Breast epithelium (tissue), 4 donors: ENCODE results near the gene WAC. TPM values are rescaled to one million over a fixed set of nuclear protein-coding genes. Genes with fewer than 3 reads are reported as not detected.
"Not testable (repeated sequence)": the region's sequence is repeated elsewhere in the genome, so short reads cannot be mapped to it uniquely, and the experiment has no call there.

Source experiments
- DNase-seq, 2 donors: peaks; one replicate each; pipeline ENCODE4 v3.0.0-alpha.2; 2019; ENCODE audit warnings: low spot score in 2 of 2
- H3K27ac ChIP-seq, 2 donors: fragments of 200-600 bp; sonication (generic) in 1 of 2; one replicate each; pipeline ENCODE4 v1.5.1; 2016 to 2019; ENCODE audit warnings: mild to moderate bottlenecking in 1 of 2
- H3K27me3 ChIP-seq, 2 donors: fragments of 200-600 bp; sonication (generic) in 1 of 2; one replicate each; pipeline versions ENCODE4 v1.5.1 to v1.6.0; 2017 to 2019; ENCODE audit warnings: control low read depth in 1 of 2, mild to moderate bottlenecking in 1 of 2
- H3K36me3 ChIP-seq: fragments of 200-600 bp; one replicate; pipeline ENCODE4 v1.5.1; 2019
- H3K4me1 ChIP-seq, 2 donors: fragments of 200-600 bp; sonication (generic); one replicate each; pipeline ENCODE4 v1.5.1; 2016 to 2019; ENCODE audit warnings: control low read depth in 1 of 2
- H3K4me3 ChIP-seq, 3 donors: fragments of 200-600 bp; sonication (generic); 1 replicate in 2 of 3; 2 replicates in 1 of 3; pipeline ENCODE4 v1.5.1; 2016 to 2019; ENCODE audit warnings: mild to moderate bottlenecking in 3 of 3, moderate library complexity in 2 of 3
- H3K9me3 ChIP-seq, 2 donors: fragments of 200-600 bp; sonication (generic) in 1 of 2; one replicate each; pipeline ENCODE4 v1.5.1; 2016 to 2019; ENCODE audit warnings: control low read depth in 1 of 2
- POLR2A ChIP-seq: fragments of 450-650 bp; IDR thresholded peaks from one replicate; pipeline ENCODE4 v1.6.1; 2016; ENCODE audit warnings: antibody characterized with exemption, mild to moderate bottlenecking, moderate library complexity
- POLR2AphosphoS5 ChIP-seq, 3 donors: sonication (generic); formaldehyde crosslinking; IDR thresholded peaks; one replicate each; pipeline ENCODE4 v1.6.1; 2017; ENCODE audit warnings: antibody characterized with exemption in 3 of 3
- intact Hi-C: fragments of 100-400 bp; cut with DNase I; formaldehyde crosslinking; loops from one replicate; pipeline ENCODE4 v1.15.1; 2023; ENCODE audit warnings: low total_unique reads
- total RNA-seq, 3 donors: library from RNA; depleted of rRNA; stranded (reverse); fragments of >200 nt; gene quantifications; one replicate each; pipeline ENCODE4 v1.1.0, GENCODE V29; 2016
- TF ChIP-seq, protein P1 (sequence below), 3 donors: fragments of 450-650 bp; IDR thresholded peaks; one replicate each; pipeline ENCODE4 v1.5.1; 2016 to 2017; ENCODE audit warnings: antibody characterized with exemption in 3 of 3, mild to moderate bottlenecking in 3 of 3, moderate library complexity in 3 of 3

WAC gene
- total RNA-seq, 3 donors from 2014 or later, result 124 to 180 (median 142) TPM

DNA sequence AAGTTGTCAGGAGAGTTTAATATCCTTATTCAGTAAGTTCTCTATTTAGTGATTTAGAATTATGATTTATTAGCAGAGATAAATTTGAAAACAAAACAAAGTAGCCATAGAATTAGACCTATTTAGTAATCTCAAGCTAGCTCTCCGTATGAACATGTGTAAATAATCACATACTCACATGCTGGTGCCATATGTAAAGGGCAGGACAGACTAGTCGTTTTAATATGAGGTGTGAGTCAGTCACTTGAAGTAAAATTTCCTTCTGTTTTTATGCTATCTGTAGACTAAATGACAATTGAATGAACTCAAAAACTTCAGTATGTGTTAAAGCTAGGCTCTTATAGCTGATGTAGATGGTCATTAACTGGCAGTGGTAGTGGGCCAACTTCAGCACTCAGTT, 67.1 kb downstream of the WAC start:
- Histone ChIP-seq H3K27ac (no peak overlapping the region), H3K36me3 (no peaks in the 10 kb centered on the region), H3K4me1 (no peaks in the 10 kb centered on the region), H3K27me3 (no peaks in the 10 kb centered on the region), H3K9me3 (no peaks in the 10 kb centered on the region), H3K4me3 (no peak overlapping the region)
- DNase-seq, result no peak
- intact Hi-C loops, result no loop called here
- TF ChIP-seq, protein P1, sequence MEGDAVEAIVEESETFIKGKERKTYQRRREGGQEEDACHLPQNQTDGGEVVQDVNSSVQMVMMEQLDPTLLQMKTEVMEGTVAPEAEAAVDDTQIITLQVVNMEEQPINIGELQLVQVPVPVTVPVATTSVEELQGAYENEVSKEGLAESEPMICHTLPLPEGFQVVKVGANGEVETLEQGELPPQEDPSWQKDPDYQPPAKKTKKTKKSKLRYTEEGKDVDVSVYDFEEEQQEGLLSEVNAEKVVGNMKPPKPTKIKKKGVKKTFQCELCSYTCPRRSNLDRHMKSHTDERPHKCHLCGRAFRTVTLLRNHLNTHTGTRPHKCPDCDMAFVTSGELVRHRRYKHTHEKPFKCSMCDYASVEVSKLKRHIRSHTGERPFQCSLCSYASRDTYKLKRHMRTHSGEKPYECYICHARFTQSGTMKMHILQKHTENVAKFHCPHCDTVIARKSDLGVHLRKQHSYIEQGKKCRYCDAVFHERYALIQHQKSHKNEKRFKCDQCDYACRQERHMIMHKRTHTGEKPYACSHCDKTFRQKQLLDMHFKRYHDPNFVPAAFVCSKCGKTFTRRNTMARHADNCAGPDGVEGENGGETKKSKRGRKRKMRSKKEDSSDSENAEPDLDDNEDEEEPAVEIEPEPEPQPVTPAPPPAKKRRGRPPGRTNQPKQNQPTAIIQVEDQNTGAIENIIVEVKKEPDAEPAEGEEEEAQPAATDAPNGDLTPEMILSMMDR (IDR thresholded peaks at IDR 0.05), result no peak
- TF ChIP-seq POLR2AphosphoS5 (IDR thresholded peaks at IDR 0.05) (no peak), POLR2A (no peak)

DNA sequence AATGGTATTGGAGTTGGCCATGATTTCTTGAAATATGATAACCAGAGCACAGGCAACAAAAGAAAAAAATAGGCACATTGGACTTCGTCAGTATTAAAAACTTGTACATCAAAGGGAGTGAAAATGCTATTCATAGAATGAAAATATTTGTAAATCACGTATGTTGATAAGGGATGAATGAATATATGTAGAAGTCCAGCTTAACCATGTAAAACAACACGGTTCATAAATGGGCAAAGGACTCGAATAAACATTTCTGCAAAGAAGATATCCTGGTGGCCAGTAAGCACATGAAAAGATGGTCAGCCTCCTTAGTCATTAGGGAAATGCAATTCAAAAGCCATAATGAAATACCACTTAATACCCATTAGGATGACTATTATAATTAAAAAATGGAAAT, 68.1 kb downstream of the WAC start:
- intact Hi-C loops, result no loop called here
- Histone ChIP-seq H3K9me3 (no peaks in the 10 kb centered on the region), H3K4me1 (no peaks in the 10 kb centered on the region), H3K36me3 (no peaks in the 10 kb centered on the region), H3K27ac (no peak overlapping the region), H3K4me3 (no peak overlapping the region), H3K27me3 (no peaks in the 10 kb centered on the region)
- DNase-seq, result no peak
- TF ChIP-seq POLR2A (no peak), POLR2AphosphoS5 (IDR thresholded peaks at IDR 0.05) (no peak)
- TF ChIP-seq, protein P1 (IDR thresholded peaks at IDR 0.05), result no peak

DNA sequence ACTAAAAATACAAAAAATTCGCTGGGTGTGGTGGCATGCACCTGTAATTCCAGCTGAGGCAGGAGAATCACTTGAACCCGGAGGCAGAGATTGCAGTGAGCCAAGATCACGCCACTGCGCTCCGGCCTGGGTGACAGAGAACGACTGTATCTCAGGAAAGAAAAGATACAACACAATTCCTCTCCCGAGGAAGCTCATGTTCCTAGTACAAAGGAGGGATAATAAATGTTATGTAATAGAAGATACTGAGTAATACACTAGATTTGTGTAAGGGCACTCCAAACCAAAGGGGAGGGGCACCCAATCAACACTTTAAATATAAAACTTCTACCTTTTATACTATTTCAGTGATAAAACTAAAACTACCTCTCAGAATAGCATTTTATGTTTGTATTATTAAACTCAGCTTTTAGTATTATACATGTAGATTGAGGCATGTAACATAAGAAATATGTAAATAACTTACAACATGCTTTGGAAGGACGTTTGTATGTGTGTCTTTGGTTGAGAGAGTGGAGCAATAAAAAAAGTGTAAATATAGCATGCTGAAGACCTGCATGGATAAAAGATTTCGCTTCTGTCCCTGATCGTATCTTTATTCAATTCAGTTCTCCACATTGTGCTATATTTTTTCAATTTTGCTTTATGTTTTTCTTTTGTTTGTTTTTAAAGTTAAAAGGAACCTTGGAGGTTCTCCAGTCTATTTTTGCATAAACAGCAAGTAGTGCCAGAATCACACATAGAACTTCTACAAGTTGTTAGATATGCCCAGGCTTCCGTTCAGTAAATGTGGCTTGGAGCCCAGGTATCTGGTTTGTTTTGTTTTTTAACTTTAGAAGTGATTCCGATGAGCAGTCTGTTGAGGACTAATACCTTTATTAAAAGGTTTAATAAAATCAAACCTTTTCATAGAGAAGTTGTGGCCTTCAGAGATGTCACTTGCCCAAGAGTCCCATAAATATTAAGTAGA, 71.9 kb downstream of the WAC start:
- Histone ChIP-seq H3K27me3 (no peaks in the 10 kb centered on the region), H3K4me1 (no peaks in the 10 kb centered on the region), H3K36me3 (no peaks in the 10 kb centered on the region), H3K4me3 (no peak overlapping the region), H3K27ac (no peak overlapping the region), H3K9me3 (no peaks in the 10 kb centered on the region)
- no peak for DNase-seq
- no peak for TF ChIP-seq POLR2AphosphoS5 (IDR thresholded peaks at IDR 0.05)
- no peak for TF ChIP-seq POLR2A
- TF ChIP-seq, protein P1 (IDR thresholded peaks at IDR 0.05), result no peak
- intact Hi-C loops, result no loop called here

DNA sequence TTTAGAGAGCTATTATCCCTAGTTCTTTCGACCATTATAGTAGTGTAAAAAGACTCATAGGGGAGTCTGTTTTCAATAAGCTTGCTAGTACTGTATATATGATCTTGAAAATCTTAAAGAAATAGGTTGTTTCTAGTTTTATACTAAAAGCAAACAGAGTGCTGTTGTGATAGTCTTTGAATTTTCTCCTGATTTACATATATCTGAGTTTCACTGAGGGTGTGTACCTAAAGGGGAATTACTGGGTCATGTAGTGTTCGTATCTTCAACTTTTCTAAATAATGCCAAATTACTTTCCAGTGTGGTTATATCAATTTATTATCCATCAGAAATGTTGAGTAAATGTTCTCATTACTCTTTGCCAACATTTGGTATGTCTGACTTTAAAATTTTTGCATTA, 73.7 kb downstream of the WAC start:
- intact Hi-C loops, result no loop called here
- H3K27me3 ChIP-seq, result no peaks in the 10 kb centered on the region
- no peaks in the 10 kb centered on the region for H3K9me3 ChIP-seq
- DNase-seq, result no peak
- TF ChIP-seq POLR2AphosphoS5 (IDR thresholded peaks at IDR 0.05), result no peak
- no peak for TF ChIP-seq POLR2A
- no peak overlapping the region for H3K4me3 ChIP-seq
- no peaks in the 10 kb centered on the region for H3K36me3 ChIP-seq
- no peak overlapping the region for H3K27ac ChIP-seq
- no peaks in the 10 kb centered on the region for H3K4me1 ChIP-seq

DNA sequence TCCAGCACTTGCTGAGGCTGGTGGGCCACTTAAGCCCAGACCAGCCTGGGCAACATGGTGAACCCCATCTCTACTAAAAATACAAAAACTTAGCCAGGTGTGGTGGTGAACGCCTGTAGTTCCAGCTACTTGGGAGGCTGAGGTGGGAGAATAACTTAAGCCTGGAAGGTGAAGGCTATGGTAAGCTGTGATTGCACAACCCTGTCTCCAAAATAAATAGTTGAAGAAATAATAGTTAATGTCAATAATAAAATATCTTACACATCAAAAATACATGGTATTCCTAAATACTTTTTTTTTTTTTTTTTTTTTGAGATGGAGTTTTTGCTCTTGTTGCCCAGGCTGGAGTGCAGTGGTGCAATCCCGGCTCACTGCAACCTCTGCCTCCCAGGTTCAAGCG, 76.7 kb downstream of the WAC start:
- H3K9me3 ChIP-seq, H3K27me3 ChIP-seq, H3K4me3 ChIP-seq, DNase-seq, H3K36me3 ChIP-seq, intact Hi-C loops, H3K4me1 ChIP-seq, H3K27ac ChIP-seq: not testable (repeated sequence)

DNA sequence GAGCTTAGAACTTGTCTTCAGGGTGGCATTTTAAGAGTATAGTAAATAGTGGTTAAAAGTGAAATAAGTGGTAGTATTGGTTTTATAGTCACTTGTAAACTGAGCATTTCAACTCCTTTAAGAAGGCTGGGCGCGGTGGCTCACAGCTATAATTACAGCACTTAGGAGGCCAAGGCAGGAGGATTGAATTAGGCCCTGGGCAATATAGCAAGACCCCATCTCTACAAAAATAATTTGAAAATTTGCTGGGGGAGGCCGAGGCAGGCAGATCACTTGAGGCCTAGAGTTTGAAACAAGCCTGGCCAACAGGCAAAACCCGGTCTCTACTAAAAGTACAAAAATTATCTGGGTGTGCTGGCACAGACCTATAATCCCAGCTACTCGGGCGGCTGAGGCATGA, 80.0 kb downstream of the WAC start:
- intact Hi-C loops, result no loop called here
- no peak for DNase-seq
- no peaks in the 10 kb centered on the region for H3K36me3 ChIP-seq

More for the DNA sequence above, 80.0 kb downstream of the WAC start:
- no peak overlapping the region for H3K4me3 ChIP-seq
- no peak overlapping the region for H3K27ac ChIP-seq
- no peaks in the 10 kb centered on the region for H3K4me1 ChIP-seq
- no peaks in the 10 kb centered on the region for H3K27me3 ChIP-seq
- H3K9me3 ChIP-seq, result no peaks in the 10 kb centered on the region
- TF ChIP-seq POLR2AphosphoS5 (IDR thresholded peaks at IDR 0.05) (no peak), POLR2A (no peak)
- TF ChIP-seq, protein P1 (IDR thresholded peaks at IDR 0.05), result no peak
